ENCODE data around the gene ZDHHC12.

The ZDHHC12 gene

GRCh38 chr9:128729766-128730517 is 6.0 kb upstream of the ZDHHC12 start:
- no peak for DNase-seq

- DNase-seq = no peak
Measured at GRCh38 chr9:128729302-128729701, 5.4 kb upstream of the ZDHHC12 start.

- DNase-seq = no peak
Measured at GRCh38 chr9:128728298-128728697, 4.4 kb upstream of the ZDHHC12 start.

- DNase-seq = no peak
Measured at GRCh38 chr9:128727640-128728248, 3.8 kb upstream of the ZDHHC12 start.

GRCh38 chr9:128724744-128725211 is 851 bp upstream of the ZDHHC12 start:
- no peak for DNase-seq

GRCh38 chr9:128723352-128723865 is 518 bp downstream of the ZDHHC12 start:
- DNase-seq = no peak

GRCh38 chr9:128722380-128723351 is 1.3 kb downstream of the ZDHHC12 start:
- DNase-seq = no peak

GRCh38 chr9:128721487-128722010 is 2.4 kb downstream of the ZDHHC12 start:
- no peak for DNase-seq

GRCh38 chr9:128720841-128721486 is 3.0 kb downstream of the ZDHHC12 start:
- DNase-seq = no peak

- DNase-seq = no peak
Measured at GRCh38 chr9:128719919-128720605, 3.9 kb downstream of the ZDHHC12 start.

- DNase-seq = no peak
Measured at GRCh38 chr9:128718475-128718874, 5.5 kb downstream of the ZDHHC12 start.

- no peak for DNase-seq
Measured at GRCh38 chr9:128718047-128718446, 5.9 kb downstream of the ZDHHC12 start.

- DNase-seq = no peak
Measured at GRCh38 chr9:128716581-128717254, 7.2 kb downstream of the ZDHHC12 start.

- DNase-seq = no peak
Measured at GRCh38 chr9:128715436-128715750, 8.5 kb downstream of the ZDHHC12 start.

- no peak for DNase-seq
Measured at GRCh38 chr9:128714586-128715435, 9.1 kb downstream of the ZDHHC12 start.

GRCh38 chr9:128713941-128714573 is 9.9 kb downstream of the ZDHHC12 start:
- no peak for DNase-seq

- DNase-seq = no peak
Measured at GRCh38 chr9:128713411-128713780, 10.5 kb downstream of the ZDHHC12 start.

- DNase-seq = no peak
Measured at GRCh38 chr9:128712451-128713410, 11.2 kb downstream of the ZDHHC12 start.
